Activated T-helper 2 cell treated with anti-CD3 and anti-CD28 coated beads, Interferon-gamma antibody, Interleukin-2, Interleukin-4, amounts not matched to agents 10 μg/mL and 5 μg/mL and 100 μg/mL, durations not matched to agents 14 hours and 24 hours and 36 hours (primary cell): ENCODE results near the gene PRMT2. TPM values are rescaled to one million over a fixed set of nuclear protein-coding genes. Genes with fewer than 3 reads are reported as not detected.

Experiments used
- DNase-seq: peaks from one replicate; pipeline ENCODE4 v3.0.0; 2021; ENCODE audit warnings: low spot score
- H3K27ac Mint-ChIP-seq: one replicate; pipeline ENCODE4 v1.8.0; 2021; ENCODE audit warnings: mixed read lengths
- H3K27me3 Mint-ChIP-seq: one replicate; pipeline ENCODE4 v1.8.0; 2021; ENCODE audit warnings: low read depth, mixed read lengths
- H3K36me3 Mint-ChIP-seq: one replicate; pipeline ENCODE4 v1.8.0; 2021; ENCODE audit warnings: low read depth, mixed read lengths
- H3K4me1 Mint-ChIP-seq: one replicate; pipeline ENCODE4 v1.8.0; 2021; ENCODE audit warnings: low read depth, mixed read lengths
- H3K4me3 Mint-ChIP-seq: one replicate; pipeline ENCODE4 v1.8.0; 2021; ENCODE audit warnings: low read depth, mild to moderate bottlenecking, moderate library complexity, mixed read lengths
- H3K9me3 Mint-ChIP-seq: one replicate; pipeline ENCODE4 v1.8.0; 2021; ENCODE audit warnings: mixed read lengths
- intact Hi-C: fragments of 100-400 bp; cut with micrococcal nuclease; formaldehyde crosslinking; loops from one replicate; pipeline ENCODE4 v1.15.1; 2023
- total RNA-seq: library from RNA; stranded (reverse); gene quantifications from 2 replicates; pipeline ENCODE4 v1.2.3, GENCODE V29; 2022

Gene PRMT2
- total RNA-seq, 1 donor from 2014 or later, result 73.9 TPM

GRCh38 chr21:46636550-46637285 lies 1.2 kb downstream of the PRMT2 start:
- intact Hi-C loops, result no loop called here
- Mint-ChIP-seq H3K4me1 (peaks cover 59% of the 10 kb centered on the region), H3K36me3 (peaks cover 39% of the 10 kb centered on the region), H3K9me3 (no peaks in the 10 kb centered on the region), H3K4me3 (peak overlapping the region; percentile 93), H3K27ac (peak overlapping the region; percentile 97), H3K27me3 (no peaks in the 10 kb centered on the region)
- DNase-seq, result no peak

- peaks cover 42% of the 10 kb centered on the region for H3K36me3 Mint-ChIP-seq
- peak overlapping the region; percentile 57 for H3K4me3 Mint-ChIP-seq
- peak overlapping the region; percentile 83 for H3K27ac Mint-ChIP-seq
- H3K4me1 Mint-ChIP-seq, result peaks cover 55% of the 10 kb centered on the region
- DNase-seq, result no peak
- intact Hi-C loops, result loop anchor here (2.0 kb wide), 1 partner anchor 29 kb away; no protein-coding TSS in a partner anchor
- no peaks in the 10 kb centered on the region for H3K9me3 Mint-ChIP-seq
- H3K27me3 Mint-ChIP-seq, result no peaks in the 10 kb centered on the region
Observed at GRCh38 chr21:46637952-46638746, 2.7 kb downstream of the PRMT2 start.

- Mint-ChIP-seq H3K4me3 (peak overlapping the region; percentile 39), H3K27me3 (no peaks in the 10 kb centered on the region), H3K36me3 (peaks cover 57% of the 10 kb centered on the region), H3K9me3 (no peaks in the 10 kb centered on the region), H3K4me1 (peaks cover 40% of the 10 kb centered on the region), H3K27ac (no peak overlapping the region)
- no peak for DNase-seq
- intact Hi-C loops, result loop anchor here (2.0 kb wide), 1 partner anchor 27 kb away; no protein-coding TSS in a partner anchor
Observed at GRCh38 chr21:46639489-46640386, 4.3 kb downstream of the PRMT2 start.

GRCh38 chr21:46641656-46642055 lies 6.2 kb downstream of the PRMT2 start:
- Mint-ChIP-seq H3K27me3 (no peaks in the 10 kb centered on the region), H3K36me3 (peaks cover 74% of the 10 kb centered on the region), H3K4me1 (peaks cover 31% of the 10 kb centered on the region), H3K4me3 (no peak overlapping the region), H3K27ac (peak overlapping the region; percentile 6), H3K9me3 (no peaks in the 10 kb centered on the region)
- intact Hi-C loops, result no loop called here
- no peak for DNase-seq

- Mint-ChIP-seq H3K27ac (no peak overlapping the region), H3K27me3 (no peaks in the 10 kb centered on the region), H3K4me1 (peaks cover 17% of the 10 kb centered on the region), H3K9me3 (no peaks in the 10 kb centered on the region), H3K4me3 (no peak overlapping the region), H3K36me3 (peaks cover 75% of the 10 kb centered on the region)
- intact Hi-C loops, result no loop called here
- DNase-seq, result no peak
Observed at GRCh38 chr21:46643379-46644177, 8.1 kb downstream of the PRMT2 start.

- no peak for DNase-seq
- peaks cover 79% of the 10 kb centered on the region for H3K36me3 Mint-ChIP-seq
- H3K4me3 Mint-ChIP-seq, result no peak overlapping the region
- intact Hi-C loops, result no loop called here
- H3K4me1 Mint-ChIP-seq, result peaks cover 2% of the 10 kb centered on the region
- no peaks in the 10 kb centered on the region for H3K27me3 Mint-ChIP-seq
- no peaks in the 10 kb centered on the region for H3K9me3 Mint-ChIP-seq
- no peak overlapping the region for H3K27ac Mint-ChIP-seq
Observed at GRCh38 chr21:46645840-46646239, 10.4 kb downstream of the PRMT2 start.

- H3K4me1 Mint-ChIP-seq, result peaks cover 2% of the 10 kb centered on the region
- H3K4me3 Mint-ChIP-seq, result no peak overlapping the region
- H3K27me3 Mint-ChIP-seq, result no peaks in the 10 kb centered on the region
- H3K36me3 Mint-ChIP-seq, result peaks cover 79% of the 10 kb centered on the region
- no peak for DNase-seq
- intact Hi-C loops, result no loop called here
- no peak overlapping the region for H3K27ac Mint-ChIP-seq
- no peaks in the 10 kb centered on the region for H3K9me3 Mint-ChIP-seq
Observed at GRCh38 chr21:46646541-46647154, 11.2 kb downstream of the PRMT2 start.

- Mint-ChIP-seq H3K4me3 (no peak overlapping the region), H3K27ac (no peak overlapping the region), H3K36me3 (peaks cover 92% of the 10 kb centered on the region), H3K4me1 (no peaks in the 10 kb centered on the region), H3K27me3 (no peaks in the 10 kb centered on the region), H3K9me3 (peaks cover 4% of the 10 kb centered on the region)
- DNase-seq, result no peak
- intact Hi-C loops, result no loop called here
Observed at GRCh38 chr21:46648539-46648938, 13.1 kb downstream of the PRMT2 start.

- no peaks in the 10 kb centered on the region for H3K27me3 Mint-ChIP-seq
- no peaks in the 10 kb centered on the region for H3K4me1 Mint-ChIP-seq
- H3K36me3 Mint-ChIP-seq, result peaks cover 92% of the 10 kb centered on the region
- no peak overlapping the region for H3K27ac Mint-ChIP-seq
- no peak overlapping the region for H3K4me3 Mint-ChIP-seq
- no peak for DNase-seq
- H3K9me3 Mint-ChIP-seq, result peaks cover 13% of the 10 kb centered on the region
- intact Hi-C loops, result no loop called here
Observed at GRCh38 chr21:46649356-46649755, 13.9 kb downstream of the PRMT2 start.

- intact Hi-C loops, result no loop called here
- Mint-ChIP-seq H3K9me3 (peaks cover 25% of the 10 kb centered on the region), H3K4me1 (no peaks in the 10 kb centered on the region), H3K27ac (no peak overlapping the region), H3K4me3 (no peak overlapping the region), H3K36me3 (peaks cover 94% of the 10 kb centered on the region), H3K27me3 (no peaks in the 10 kb centered on the region)
- DNase-seq, result no peak
Observed at GRCh38 chr21:46650476-46651098, 15.1 kb downstream of the PRMT2 start.

GRCh38 chr21:46651121-46651520 lies 15.6 kb downstream of the PRMT2 start:
- no peaks in the 10 kb centered on the region for H3K4me1 Mint-ChIP-seq
- no peak overlapping the region for H3K4me3 Mint-ChIP-seq
- no peak overlapping the region for H3K27ac Mint-ChIP-seq
- no peaks in the 10 kb centered on the region for H3K27me3 Mint-ChIP-seq
- H3K36me3 Mint-ChIP-seq, result peaks cover 94% of the 10 kb centered on the region
- DNase-seq, result no peak
- H3K9me3 Mint-ChIP-seq, result peaks cover 29% of the 10 kb centered on the region
- intact Hi-C loops, result no loop called here
